Memory B cell (primary cell): ENCODE results near the gene FBXO31.

ENCODE experiments used
- ATAC-seq: fragments of 150-1000 bp; cut with Tn5 transposase; 2 replicates; pipeline ENCODE4 v1.10.0; 2021; ENCODE audit warnings: low read depth, mild to moderate bottlenecking, moderate library complexity
- DNase-seq, 2 donors: peaks; one replicate each; pipeline ENCODE4 v3.0.0; 2022; ENCODE audit warnings: low spot score in 2 of 2
- H3K27ac Mint-ChIP-seq: one replicate; pipeline ENCODE4 v1.8.0; 2022; ENCODE audit warnings: mild to moderate bottlenecking, moderate library complexity, mixed read lengths
- H3K27me3 Mint-ChIP-seq: one replicate; pipeline ENCODE4 v1.8.0; 2022; ENCODE audit warnings: mixed read lengths
- H3K36me3 Mint-ChIP-seq: one replicate; pipeline ENCODE4 v1.8.0; 2022; ENCODE audit warnings: mild to moderate bottlenecking, mixed read lengths
- H3K4me1 Mint-ChIP-seq: one replicate; pipeline ENCODE4 v1.8.0; 2022; ENCODE audit warnings: mixed read lengths
- H3K4me3 Mint-ChIP-seq: one replicate; pipeline ENCODE4 v1.8.0; 2022; ENCODE audit warnings: mild to moderate bottlenecking, moderate library complexity, mixed read lengths
- H3K9me3 Mint-ChIP-seq: one replicate; pipeline ENCODE4 v1.8.0; 2022; ENCODE audit warnings: mixed read lengths

Gene FBXO31

DNA sequence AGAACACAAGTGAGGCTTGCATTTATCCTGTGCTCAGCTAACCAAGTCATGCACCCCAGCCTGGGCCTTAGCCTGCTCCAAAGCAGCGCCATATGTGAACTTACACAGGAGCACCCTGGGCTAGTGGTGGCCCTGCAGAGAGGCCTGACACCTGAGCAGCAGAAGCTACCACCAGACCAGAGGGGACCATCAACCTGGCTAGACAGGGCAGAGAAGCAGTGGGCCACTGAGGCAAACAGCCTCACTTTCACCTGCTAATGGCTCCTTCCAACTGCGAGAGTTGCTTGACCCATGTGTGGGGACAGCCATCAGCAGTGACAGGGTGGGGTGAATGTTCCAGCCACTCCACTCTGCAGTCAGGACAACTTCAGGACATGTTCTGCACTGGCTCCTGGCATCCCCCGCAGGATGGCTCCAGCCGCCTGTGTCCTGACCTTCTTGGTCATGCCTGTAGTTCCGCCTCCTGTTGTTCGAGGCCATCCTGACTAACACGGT lies 63.5 kb downstream of the FBXO31 start:
- no peak overlapping the region for H3K27ac Mint-ChIP-seq
- ATAC-seq (no peak), DNase-seq (no peak)
- H3K9me3 Mint-ChIP-seq = no peaks in the 10 kb centered on the region
- H3K27me3 Mint-ChIP-seq = no peaks in the 10 kb centered on the region
- H3K36me3 Mint-ChIP-seq = no peaks in the 10 kb centered on the region
- no peak overlapping the region for H3K4me3 Mint-ChIP-seq
- peaks cover 10% of the 10 kb centered on the region for H3K4me1 Mint-ChIP-seq

DNA sequence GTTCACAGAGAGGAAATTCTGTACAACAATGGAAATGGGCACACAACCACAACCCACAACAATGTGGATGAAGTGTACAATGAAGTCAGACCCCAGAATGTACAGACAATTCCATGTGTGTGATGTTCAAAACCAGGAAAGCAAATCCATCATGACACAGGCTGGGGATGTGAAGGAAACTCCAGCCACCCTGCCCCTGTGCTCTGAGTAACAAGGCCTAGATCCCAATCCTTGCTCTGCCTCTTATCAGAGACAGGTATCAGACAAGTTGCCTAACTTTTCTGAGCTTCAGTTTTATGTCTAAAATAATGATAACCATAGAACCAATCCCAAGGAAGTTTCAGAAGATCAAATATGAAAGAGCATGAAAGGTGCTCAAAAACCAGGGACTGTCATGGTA lies 64.6 kb downstream of the FBXO31 start:
- Mint-ChIP-seq H3K36me3 (no peaks in the 10 kb centered on the region), H3K27ac (peak overlapping the region; percentile 94), H3K27me3 (no peaks in the 10 kb centered on the region), H3K4me3 (peak overlapping the region; percentile 93), H3K9me3 (no peaks in the 10 kb centered on the region), H3K4me1 (peaks cover 10% of the 10 kb centered on the region)
- no peak for ATAC-seq
- DNase-seq = no peak

DNA sequence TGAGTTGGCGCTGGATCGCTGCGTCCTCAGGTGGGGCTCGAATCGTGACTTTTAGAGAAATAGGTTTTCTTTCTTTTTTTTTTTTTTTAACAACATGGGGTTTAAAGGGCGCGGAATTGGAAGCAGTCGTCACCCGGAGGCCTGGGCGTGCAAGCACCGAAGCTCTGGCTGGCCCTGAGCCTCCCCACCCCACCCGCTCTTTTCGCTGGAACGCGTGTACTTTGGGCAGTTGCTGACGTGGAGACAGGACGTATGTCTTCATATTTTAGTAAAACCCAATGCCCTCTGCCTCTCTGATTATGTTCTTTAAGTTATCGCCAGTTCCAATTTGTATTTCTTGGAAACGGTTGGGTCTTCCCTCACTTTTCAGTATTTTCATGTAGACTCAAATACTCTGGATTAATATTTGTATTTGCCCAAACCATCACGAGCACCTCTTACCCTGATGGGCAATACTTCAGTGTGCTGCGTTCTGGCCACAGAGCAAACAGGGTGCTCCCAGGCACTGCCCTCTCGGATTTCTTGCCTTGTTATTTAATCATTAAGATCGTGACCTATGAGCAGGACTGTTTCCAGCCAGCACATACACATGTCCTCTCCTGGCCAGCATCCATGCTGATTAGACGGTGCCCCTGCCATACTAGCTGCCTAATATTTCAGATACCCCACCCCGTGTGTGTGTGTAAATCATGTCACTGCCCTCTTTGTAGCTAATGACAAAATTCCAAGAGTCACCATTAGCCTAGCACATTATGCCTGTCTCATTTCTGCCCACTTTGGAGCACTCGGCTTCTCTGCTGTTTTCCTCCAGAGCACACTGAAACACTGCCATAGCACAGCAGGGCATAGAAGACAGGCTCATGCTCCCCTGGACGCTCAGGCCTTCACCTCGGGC lies 65.6 kb downstream of the FBXO31 start:
- peaks cover 10% of the 10 kb centered on the region for H3K4me1 Mint-ChIP-seq
- no peaks in the 10 kb centered on the region for H3K27me3 Mint-ChIP-seq
- no peaks in the 10 kb centered on the region for H3K9me3 Mint-ChIP-seq
- DNase-seq (no peak), ATAC-seq (peak; percentile 8)
- H3K36me3 Mint-ChIP-seq = no peaks in the 10 kb centered on the region
- H3K4me3 Mint-ChIP-seq = peak overlapping the region; percentile 93
- H3K27ac Mint-ChIP-seq = peak overlapping the region; percentile 94

DNA sequence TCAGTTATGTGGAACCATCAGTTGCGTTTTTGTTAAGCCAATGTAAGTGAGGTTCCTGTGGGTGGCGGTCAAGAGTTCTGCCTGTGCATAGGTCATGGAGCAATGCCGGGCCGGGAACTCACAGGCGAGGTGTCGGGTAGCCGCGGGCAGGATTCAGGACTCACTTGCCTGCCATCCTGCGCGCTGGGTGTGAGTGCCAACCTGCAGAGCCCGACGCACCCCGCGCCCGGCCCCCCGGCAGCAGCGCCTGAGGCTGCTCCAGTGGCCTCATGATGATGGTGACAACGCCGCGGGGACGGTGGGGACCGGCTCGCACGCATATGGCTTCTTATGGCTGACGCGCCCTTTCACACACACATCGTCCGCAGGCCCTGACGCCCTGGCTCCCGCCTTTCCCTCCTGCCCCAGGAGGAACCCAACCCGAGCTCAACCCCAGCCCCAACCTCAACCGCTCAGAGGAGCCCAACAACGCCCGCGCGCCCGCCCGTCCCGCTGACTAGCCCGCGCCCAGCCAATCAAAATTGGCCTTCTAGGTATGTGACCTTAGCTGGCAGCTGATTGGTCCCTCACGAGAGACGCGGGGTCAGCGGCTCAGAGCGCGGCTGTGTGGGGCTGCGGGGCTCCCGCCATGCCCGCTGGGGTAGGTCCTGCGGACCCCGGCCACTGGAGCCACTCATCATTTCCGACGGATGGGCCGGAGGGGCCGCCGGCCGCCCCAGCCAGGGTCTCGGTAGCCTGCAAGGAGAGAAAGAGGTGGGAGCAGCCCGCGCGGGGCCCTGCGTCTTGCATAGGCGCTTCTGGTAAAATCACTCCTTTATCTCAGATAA lies 66.4 kb downstream of the FBXO31 start, which contains the start of gene C16orf95:
Gene C16orf95, minus strand, starts transcription at position 470 of the 827 bp plus-strand sequence. Its CDS starts 150 bp downstream, at position 320.
- H3K4me3 Mint-ChIP-seq = peak within 1 kb of the TSS; percentile 93
- DNase-seq = peak; percentile 99 to 100
- peak; percentile 92 for ATAC-seq
- H3K4me1 Mint-ChIP-seq = peaks cover 10% of the 10 kb centered on the region
- no peaks in the 10 kb centered on the region for H3K27me3 Mint-ChIP-seq
- no peaks in the 10 kb centered on the region for H3K36me3 Mint-ChIP-seq
- peak within 1 kb of the TSS; percentile 94 for H3K27ac Mint-ChIP-seq
- no peaks in the 10 kb centered on the region for H3K9me3 Mint-ChIP-seq

DNA sequence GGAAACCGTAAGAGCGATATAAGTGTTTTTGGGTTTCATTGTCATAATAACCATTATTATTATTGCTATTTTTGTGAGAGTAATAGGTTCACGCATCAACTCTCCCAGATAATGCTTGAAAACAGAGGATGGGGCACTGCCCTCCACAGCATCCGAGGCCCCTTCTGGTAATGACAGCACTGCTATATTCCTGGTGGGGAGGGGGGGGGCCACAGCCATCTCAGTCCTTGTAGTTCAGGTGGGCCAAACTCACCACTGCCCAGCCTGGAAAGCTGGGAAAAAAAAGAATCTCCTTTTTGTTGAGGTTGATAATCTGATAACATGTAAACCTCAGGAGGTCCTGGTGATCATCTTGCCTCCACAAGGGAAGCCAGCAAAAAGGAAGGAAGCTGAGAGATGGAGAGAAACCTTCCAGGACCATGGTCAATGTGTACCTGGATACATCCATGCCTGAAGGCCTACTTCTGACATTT lies 67.1 kb downstream of the FBXO31 start:
- Mint-ChIP-seq H3K4me3 (peak overlapping the region; percentile 93), H3K27me3 (no peaks in the 10 kb centered on the region), H3K27ac (no peak overlapping the region), H3K9me3 (no peaks in the 10 kb centered on the region), H3K36me3 (no peaks in the 10 kb centered on the region), H3K4me1 (peaks cover 10% of the 10 kb centered on the region)
- no peak for DNase-seq
- ATAC-seq = no peak

DNA sequence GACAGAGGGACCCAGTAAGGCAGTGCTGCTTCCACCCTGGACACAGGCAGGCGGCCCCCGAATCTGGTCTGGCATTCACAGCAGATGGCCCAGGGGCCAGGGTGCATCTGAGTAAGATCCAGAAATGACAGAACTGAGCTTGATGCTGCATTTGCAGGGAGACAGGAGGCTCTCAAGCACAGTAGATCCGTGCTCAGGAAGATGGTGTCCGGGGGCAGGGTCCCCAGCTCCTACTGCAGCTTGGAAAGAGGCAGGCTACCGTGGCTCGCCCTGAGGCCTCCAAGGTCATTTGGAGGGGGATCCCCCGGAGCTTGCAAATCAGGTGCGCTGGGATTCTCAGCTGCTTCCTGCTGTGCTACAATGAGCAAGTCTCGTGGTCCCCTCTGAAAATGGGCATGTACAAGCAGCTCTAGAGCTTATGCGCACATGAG lies 68.6 kb downstream of the FBXO31 start:
- ATAC-seq (no peak), DNase-seq (no peak)
- H3K27me3 Mint-ChIP-seq = no peaks in the 10 kb centered on the region
- H3K4me1 Mint-ChIP-seq = peaks cover 10% of the 10 kb centered on the region
- H3K27ac Mint-ChIP-seq = no peak overlapping the region
- no peaks in the 10 kb centered on the region for H3K9me3 Mint-ChIP-seq
- H3K4me3 Mint-ChIP-seq = no peak overlapping the region
- H3K36me3 Mint-ChIP-seq = no peaks in the 10 kb centered on the region

DNA sequence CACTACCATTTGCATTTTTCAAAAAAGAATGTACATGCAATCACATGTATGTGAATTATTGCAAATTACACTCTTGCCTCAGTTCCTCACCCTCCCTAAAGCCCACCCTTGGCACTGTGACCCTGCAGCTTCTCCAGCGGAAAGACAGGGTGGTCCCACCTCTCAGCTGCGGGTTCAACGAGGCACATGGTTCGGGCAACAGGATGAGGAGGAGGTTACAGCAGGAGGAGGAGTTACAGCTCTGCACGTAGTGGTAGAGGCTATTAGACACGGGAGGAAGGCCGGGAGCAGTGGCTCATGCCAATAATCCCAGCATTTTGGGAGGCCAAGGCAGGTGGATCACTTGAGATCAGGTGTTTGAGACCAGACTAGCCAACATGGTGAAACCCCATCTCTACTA lies 71.6 kb downstream of the FBXO31 start:
- ATAC-seq (no peak), DNase-seq (no peak)
- H3K9me3 Mint-ChIP-seq = no peaks in the 10 kb centered on the region
- H3K4me1 Mint-ChIP-seq = no peaks in the 10 kb centered on the region
- no peaks in the 10 kb centered on the region for H3K36me3 Mint-ChIP-seq
- H3K27me3 Mint-ChIP-seq = no peaks in the 10 kb centered on the region
- no peak overlapping the region for H3K4me3 Mint-ChIP-seq
- no peak overlapping the region for H3K27ac Mint-ChIP-seq

DNA sequence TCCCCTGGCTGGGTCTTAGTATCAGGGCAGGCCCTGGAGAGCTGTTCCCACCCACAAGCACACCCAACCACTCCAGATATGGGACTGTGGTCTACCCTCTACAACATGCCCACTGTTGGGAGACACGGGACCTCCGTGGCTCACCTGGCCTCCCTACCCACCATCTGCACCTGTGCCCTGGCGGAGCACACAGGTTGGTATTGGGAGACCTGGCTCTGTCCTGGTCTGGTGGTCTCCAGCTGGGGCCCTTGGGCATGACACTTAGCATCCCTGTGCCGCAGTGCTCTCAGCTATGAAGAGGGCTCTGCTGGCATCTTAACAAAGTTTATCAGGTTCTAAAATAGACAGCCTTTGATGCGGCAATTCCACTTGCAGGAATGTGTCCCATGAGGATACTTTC lies 72.2 kb downstream of the FBXO31 start:
- Mint-ChIP-seq H3K36me3 (no peaks in the 10 kb centered on the region), H3K27me3 (no peaks in the 10 kb centered on the region), H3K9me3 (no peaks in the 10 kb centered on the region), H3K27ac (no peak overlapping the region), H3K4me3 (no peak overlapping the region), H3K4me1 (no peaks in the 10 kb centered on the region)
- no peak for DNase-seq
- no peak for ATAC-seq

DNA sequence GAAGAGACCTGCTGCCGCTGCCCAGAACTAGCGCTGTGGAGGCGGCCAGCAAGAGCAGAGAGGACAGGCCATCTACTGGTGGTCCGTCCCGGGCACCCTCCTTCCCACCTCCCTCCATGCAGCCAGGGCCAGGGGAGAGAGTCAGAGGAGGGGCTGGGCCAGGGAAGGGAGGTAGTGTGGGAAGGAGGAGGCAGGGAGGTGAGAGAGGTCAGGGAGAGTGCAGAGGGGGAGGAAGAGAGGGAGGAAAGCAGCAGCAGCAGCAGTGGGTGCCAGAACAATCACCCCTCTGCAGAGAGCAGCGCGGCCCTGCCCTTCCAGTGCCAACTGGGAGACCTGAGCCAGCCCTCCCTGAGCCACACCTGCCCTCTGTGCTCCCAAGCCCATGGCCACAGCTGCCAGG lies 73.0 kb downstream of the FBXO31 start:
- Mint-ChIP-seq H3K9me3 (no peaks in the 10 kb centered on the region), H3K27me3 (no peaks in the 10 kb centered on the region), H3K27ac (no peak overlapping the region), H3K4me3 (no peak overlapping the region), H3K36me3 (no peaks in the 10 kb centered on the region), H3K4me1 (no peaks in the 10 kb centered on the region)
- DNase-seq (no peak), ATAC-seq (no peak)

DNA sequence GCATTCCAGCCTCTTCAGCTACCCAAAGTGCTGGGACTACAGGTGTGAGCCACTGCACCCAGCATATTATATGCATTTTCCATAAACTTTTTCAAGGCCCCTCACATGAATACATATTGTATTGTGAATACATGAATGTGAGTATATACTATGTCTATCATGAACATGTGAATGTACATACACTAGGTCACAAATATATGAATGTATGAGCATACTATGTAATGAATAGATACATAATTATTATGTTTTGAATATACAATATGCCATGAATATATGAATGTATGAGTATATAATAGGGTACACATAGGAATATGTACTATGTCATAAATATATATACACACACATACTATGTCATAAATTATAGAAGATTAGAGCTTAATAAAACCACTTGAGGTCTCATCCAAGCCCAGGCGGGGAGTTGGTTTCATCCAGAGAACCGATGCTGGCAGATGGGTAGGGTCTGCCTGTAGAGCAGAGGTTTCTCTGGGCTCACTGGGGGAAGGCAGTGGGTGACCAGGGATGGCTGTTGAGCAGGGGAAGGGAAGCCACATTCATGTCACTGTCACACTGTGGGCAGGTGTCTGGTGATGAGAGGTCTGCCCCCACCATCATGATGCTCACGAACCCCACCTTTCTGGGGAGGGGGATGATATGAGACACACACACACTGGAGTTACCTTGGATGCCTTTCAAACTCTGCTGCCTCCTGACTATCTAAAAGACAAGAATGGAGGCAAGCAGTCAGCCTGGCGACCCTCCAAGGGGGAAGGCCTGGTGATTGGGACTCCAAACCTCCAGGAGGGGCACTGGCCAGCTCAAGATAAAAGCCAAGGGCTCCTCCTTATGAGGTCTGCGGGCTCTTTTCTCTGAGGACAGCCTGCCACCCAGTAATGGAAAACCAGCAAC lies 73.7 kb downstream of the FBXO31 start:
- H3K36me3 Mint-ChIP-seq = no peaks in the 10 kb centered on the region
- H3K4me3 Mint-ChIP-seq = no peak overlapping the region
- ATAC-seq (no peak), DNase-seq (no peak)
- H3K4me1 Mint-ChIP-seq = no peaks in the 10 kb centered on the region
- no peaks in the 10 kb centered on the region for H3K9me3 Mint-ChIP-seq
- no peak overlapping the region for H3K27ac Mint-ChIP-seq
- no peaks in the 10 kb centered on the region for H3K27me3 Mint-ChIP-seq

DNA sequence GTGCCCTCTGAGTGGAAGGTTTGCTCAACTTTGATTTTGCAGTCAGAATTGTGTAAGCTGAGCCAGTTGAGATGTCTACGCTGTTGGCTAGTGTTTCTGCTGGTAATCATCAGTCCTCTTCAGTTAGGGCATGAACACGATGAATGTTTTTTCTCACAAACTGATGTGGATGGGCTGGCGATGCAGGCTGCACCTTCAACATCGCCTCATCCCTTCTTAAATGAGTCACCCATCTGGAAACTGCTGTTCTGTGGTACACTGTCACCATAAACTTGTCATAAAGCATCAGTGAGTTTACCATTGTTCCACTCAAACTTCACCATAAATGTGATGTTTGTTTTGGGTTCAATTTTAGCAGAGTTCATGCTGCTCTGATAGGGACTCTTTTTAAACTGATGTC lies 74.8 kb downstream of the FBXO31 start:
- Mint-ChIP-seq H3K27me3 (no peaks in the 10 kb centered on the region), H3K27ac (no peak overlapping the region), H3K4me1 (no peaks in the 10 kb centered on the region), H3K4me3 (no peak overlapping the region), H3K9me3 (no peaks in the 10 kb centered on the region), H3K36me3 (no peaks in the 10 kb centered on the region)
- DNase-seq (no peak), ATAC-seq (no peak)

DNA sequence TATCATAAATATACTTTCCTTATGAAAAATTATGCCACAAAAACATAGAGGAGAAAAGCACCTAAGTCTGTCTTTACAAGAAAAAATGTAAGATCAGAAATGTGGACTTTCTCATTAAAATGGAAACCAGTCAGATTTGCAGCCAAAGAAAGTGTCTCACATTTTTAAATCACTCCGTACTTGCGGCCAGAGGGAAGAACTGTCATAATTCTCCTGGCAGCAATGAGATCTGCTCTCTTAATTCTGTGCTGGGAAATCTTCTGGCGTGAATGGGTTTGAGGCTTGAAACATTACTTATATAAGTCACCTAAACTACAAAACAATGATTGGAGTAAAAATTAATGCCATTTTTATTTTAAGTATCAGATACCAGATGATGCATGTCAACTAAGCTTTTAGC lies 77.1 kb downstream of the FBXO31 start:
- DNase-seq (no peak), ATAC-seq (no peak)
- H3K27me3 Mint-ChIP-seq = no peaks in the 10 kb centered on the region

More for the DNA sequence above, 77.1 kb downstream of the FBXO31 start:
- H3K4me1 Mint-ChIP-seq = no peaks in the 10 kb centered on the region
- H3K4me3 Mint-ChIP-seq = no peak overlapping the region
- no peak overlapping the region for H3K27ac Mint-ChIP-seq
- no peaks in the 10 kb centered on the region for H3K9me3 Mint-ChIP-seq
- H3K36me3 Mint-ChIP-seq = no peaks in the 10 kb centered on the region
